Kidney epithelial cell (primary cell): ENCODE results near the gene ARPP21. TPM values are rescaled to one million over a fixed set of nuclear protein-coding genes. Genes with fewer than 3 reads are reported as not detected.

Experiments used
- DNase-seq: peaks from one replicate; pipeline ENCODE4 v3.0.0-alpha.2; 2010; ENCODE audit warnings: low read depth
- H3K27me3 ChIP-seq: 2 replicates; pipeline ENCODE4 v1.6.0; 2011; ENCODE audit warnings: low read length; ENCODE audit not compliant: control insufficient read depth, insufficient read depth
- H3K36me3 ChIP-seq: 2 replicates; pipeline ENCODE4 v1.5.1; 2011; ENCODE audit warnings: low read length; ENCODE audit not compliant: control insufficient read depth, insufficient read depth
- H3K4me3 ChIP-seq: 2 replicates; pipeline ENCODE4 v1.5.1; 2011; ENCODE audit warnings: low read depth, mild to moderate bottlenecking, control low read depth, low read length
- CTCF ChIP-seq: IDR thresholded peaks from 2 replicates; pipeline ENCODE4 v1.5.1; 2011; ENCODE audit warnings: mild to moderate bottlenecking, moderate library complexity, low read length, control low read depth, inconsistent platforms; ENCODE audit not compliant: insufficient read depth, poor library complexity, severe bottlenecking
- total RNA-seq: library from RNA; depleted of rRNA; stranded (reverse); fragments of >200 nt; gene quantifications from 2 replicates; pipeline ENCODE4 v1.2.3, GENCODE V29; 2015

ARPP21 gene
- total RNA-seq, 1 donor from 2014 or later: 0.71 TPM

DNA sequence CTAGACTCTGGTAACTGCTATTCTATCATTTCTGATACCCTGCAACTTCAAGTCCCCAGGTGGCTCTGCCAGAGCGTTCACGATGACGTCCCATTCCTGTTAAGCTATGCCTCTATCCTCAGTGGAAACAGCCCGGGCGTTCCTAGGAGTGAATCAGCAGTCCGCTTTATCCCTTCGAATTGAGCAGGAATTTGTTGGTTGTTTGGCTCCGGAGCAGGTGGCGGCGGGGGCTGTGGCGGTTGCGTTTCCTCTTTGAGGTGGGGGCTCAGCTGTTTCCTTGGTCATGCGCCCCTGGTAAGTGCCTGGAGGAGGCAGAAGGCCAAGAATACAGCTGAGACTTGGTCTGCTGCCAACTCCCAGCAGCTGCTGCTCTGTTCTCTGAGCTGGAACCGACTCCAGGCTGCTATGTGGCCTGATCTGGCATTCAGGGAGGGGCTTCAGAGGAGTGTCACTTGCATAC is 25.2 kb downstream of the ARPP21 start:
- TF ChIP-seq CTCF: no peak
- no peaks in the 10 kb centered on the region for H3K27me3 ChIP-seq
- H3K36me3 ChIP-seq: no peaks in the 10 kb centered on the region
- DNase-seq: peak; percentile 85
- peak overlapping the region; percentile 10 for H3K4me3 ChIP-seq

GRCh38 chr3:35665390-35666055 is 26.2 kb downstream of the ARPP21 start:
- H3K4me3 ChIP-seq: no peak overlapping the region
- no peaks in the 10 kb centered on the region for H3K36me3 ChIP-seq
- DNase-seq: no peak
- TF ChIP-seq CTCF: no peak
- no peaks in the 10 kb centered on the region for H3K27me3 ChIP-seq

GRCh38 chr3:35666888-35667287 is 27.6 kb downstream of the ARPP21 start:
- Histone ChIP-seq H3K27me3 (no peaks in the 10 kb centered on the region), H3K36me3 (no peaks in the 10 kb centered on the region), H3K4me3 (no peak overlapping the region)
- DNase-seq: no peak
- TF ChIP-seq CTCF: no peak

DNA sequence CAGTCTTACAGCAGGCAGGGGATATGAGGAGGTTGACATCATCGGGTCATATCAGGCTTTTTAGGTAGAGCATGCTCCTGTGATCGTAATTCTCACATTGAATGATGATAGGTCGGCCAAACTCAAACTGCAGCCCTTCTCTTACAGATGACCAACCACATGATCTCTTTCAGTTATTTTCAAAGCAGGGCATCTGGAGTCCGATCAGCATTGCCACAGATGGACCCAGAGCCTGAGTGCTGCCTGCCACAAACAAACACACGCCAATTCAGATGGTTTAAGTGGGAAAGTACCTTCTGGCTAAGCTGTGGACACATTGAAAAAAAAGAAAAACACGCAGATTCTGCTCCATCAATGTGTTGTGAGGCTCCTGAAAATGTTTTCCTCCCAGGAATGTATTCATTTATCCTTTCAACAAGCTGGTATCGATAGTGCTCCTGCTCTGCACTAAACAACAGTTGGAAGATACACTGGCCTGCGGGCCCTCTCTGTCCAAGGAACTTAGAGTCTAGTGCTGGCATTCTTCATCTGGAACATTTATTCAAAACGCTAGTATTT is 31.2 kb downstream of the ARPP21 start:
- DNase-seq: no peak
- no peak for TF ChIP-seq CTCF
- H3K4me3 ChIP-seq: no peak overlapping the region
- H3K36me3 ChIP-seq: no peaks in the 10 kb centered on the region
- H3K27me3 ChIP-seq: no peaks in the 10 kb centered on the region

- no peak for TF ChIP-seq CTCF
- no peak for DNase-seq
- H3K4me3 ChIP-seq: no peak overlapping the region
These were observed 32.2 kb downstream of the ARPP21 start for GRCh38 chr3:35671483-35671882.

DNA sequence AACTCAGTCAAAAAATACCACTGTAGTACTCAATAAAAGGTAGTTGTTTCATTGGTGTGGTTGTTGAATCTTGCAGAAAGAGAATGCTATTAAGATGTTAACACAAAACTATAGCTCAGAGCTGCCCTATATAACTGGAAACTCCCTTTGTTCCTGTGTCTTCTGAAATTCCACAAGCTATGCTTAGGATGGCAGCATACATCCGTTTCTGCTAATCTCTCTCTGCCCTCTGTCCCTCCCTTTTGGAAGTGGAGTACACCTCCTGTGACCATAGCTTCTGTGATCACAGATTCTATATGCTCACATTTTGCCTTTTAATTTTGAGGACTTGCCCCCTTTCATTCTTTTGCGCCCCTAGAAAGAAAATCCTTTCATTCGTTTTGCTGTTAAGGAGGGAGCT is 33.7 kb downstream of the ARPP21 start:
- Histone ChIP-seq H3K4me3 (no peak overlapping the region), H3K27me3 (no peaks in the 10 kb centered on the region), H3K36me3 (no peaks in the 10 kb centered on the region)
- DNase-seq: no peak
- TF ChIP-seq CTCF: no peak

More at GRCh38 chr3:35671483-35671882, 32.2 kb downstream of the ARPP21 start:
- no peaks in the 10 kb centered on the region for H3K27me3 ChIP-seq
- no peaks in the 10 kb centered on the region for H3K36me3 ChIP-seq
